Sigmoid colon (tissue), 4 donors: ENCODE data around the gene INTS3.

Experiments
- POLR2AphosphoS5 ChIP-seq, 4 donors: sonication (generic); formaldehyde crosslinking; IDR thresholded peaks; one replicate each; pipeline ENCODE4 v1.6.1; 2017; ENCODE audit warnings: antibody characterized with exemption in 4 of 4
- TF ChIP-seq, protein P1 (sequence below), 4 experiments: fragments of 450-650 bp in 3 of 4; fragments of 200-600 bp in 1 of 4; IDR thresholded peaks; one replicate each; pipeline ENCODE4 v1.5.1; 2016 to 2019; ENCODE audit warnings: antibody characterized with exemption in 4 of 4, mild to moderate bottlenecking in 3 of 4, moderate library complexity in 2 of 4

DNA sequence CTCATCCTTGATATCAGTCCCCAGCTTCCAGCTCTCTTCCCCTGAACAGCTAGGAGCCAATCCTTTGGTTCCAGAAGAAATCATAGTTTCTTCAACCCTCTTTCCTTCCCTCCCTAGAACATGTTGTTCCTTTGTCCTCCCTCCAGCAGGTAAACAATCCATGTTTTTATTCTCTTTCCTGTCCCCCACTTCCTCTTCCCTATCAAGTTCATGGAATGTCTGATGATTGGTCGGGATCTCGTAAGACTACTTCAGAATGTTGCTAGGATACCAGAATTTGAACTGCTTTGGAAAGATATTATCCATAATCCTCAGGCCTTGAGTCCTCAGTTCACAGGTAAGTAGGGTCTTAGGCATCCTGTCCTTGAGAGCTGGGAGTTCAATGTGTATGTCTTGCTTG is 24.2 kb downstream of the INTS3 start:
- peak in 1 of 4 donors; percentile 7 for TF ChIP-seq POLR2AphosphoS5 (IDR thresholded peaks at IDR 0.05)
- TF ChIP-seq, protein P1, sequence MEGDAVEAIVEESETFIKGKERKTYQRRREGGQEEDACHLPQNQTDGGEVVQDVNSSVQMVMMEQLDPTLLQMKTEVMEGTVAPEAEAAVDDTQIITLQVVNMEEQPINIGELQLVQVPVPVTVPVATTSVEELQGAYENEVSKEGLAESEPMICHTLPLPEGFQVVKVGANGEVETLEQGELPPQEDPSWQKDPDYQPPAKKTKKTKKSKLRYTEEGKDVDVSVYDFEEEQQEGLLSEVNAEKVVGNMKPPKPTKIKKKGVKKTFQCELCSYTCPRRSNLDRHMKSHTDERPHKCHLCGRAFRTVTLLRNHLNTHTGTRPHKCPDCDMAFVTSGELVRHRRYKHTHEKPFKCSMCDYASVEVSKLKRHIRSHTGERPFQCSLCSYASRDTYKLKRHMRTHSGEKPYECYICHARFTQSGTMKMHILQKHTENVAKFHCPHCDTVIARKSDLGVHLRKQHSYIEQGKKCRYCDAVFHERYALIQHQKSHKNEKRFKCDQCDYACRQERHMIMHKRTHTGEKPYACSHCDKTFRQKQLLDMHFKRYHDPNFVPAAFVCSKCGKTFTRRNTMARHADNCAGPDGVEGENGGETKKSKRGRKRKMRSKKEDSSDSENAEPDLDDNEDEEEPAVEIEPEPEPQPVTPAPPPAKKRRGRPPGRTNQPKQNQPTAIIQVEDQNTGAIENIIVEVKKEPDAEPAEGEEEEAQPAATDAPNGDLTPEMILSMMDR (IDR thresholded peaks at IDR 0.05): no peak
